GM23248 (cell line): ENCODE results near the gene FSTL4. TPM values are rescaled to one million over a fixed set of nuclear protein-coding genes. Genes with fewer than 3 reads are reported as not detected.

ENCODE experiments used
- DNase-seq: peaks from one replicate; pipeline ENCODE4 v3.0.0-alpha.2; 2015
- H2AFZ ChIP-seq: fragments of 200-600 bp; sonication (generic); 2 replicates; pipeline ENCODE4 v1.6.1; 2016; ENCODE audit warnings: antibody characterized with exemption
- H3F3A ChIP-seq: fragments of 200-600 bp; sonication (generic); 2 replicates; pipeline ENCODE4 v1.6.1; 2016; ENCODE audit warnings: mild to moderate bottlenecking, antibody characterized with exemption, mixed run types; ENCODE audit not compliant: insufficient read depth
- H3K27ac ChIP-seq: fragments of 200-600 bp; sonication (generic); 2 replicates; pipeline ENCODE4 v1.5.1; 2016; ENCODE audit warnings: mild to moderate bottlenecking
- H3K27me3 ChIP-seq: fragments of 200-600 bp; sonication (generic); replicated peaks from 2 replicates; pipeline ENCODE4 v1.6.1; 2016; ENCODE audit warnings: mild to moderate bottlenecking; ENCODE audit not compliant: insufficient read depth
- H3K36me3 ChIP-seq: fragments of 200-600 bp; sonication (generic); 2 replicates; pipeline ENCODE4 v1.6.1; 2016; ENCODE audit warnings: low read depth, mild to moderate bottlenecking
- H3K4me1 ChIP-seq: fragments of 200-600 bp; sonication (generic); 2 replicates; pipeline ENCODE4 v1.6.1; 2016; ENCODE audit warnings: mild to moderate bottlenecking; ENCODE audit not compliant: insufficient read depth
- H3K4me2 ChIP-seq: fragments of 200-600 bp; sonication (generic); one replicate; pipeline ENCODE4 v1.6.1; 2016; ENCODE audit warnings: mild to moderate bottlenecking; ENCODE audit not compliant: unreplicated experiment
- H3K4me3 ChIP-seq: fragments of 200-600 bp; sonication (generic); 2 replicates; pipeline ENCODE4 v1.5.1; 2016; ENCODE audit warnings: mild to moderate bottlenecking
- H3K79me2 ChIP-seq: fragments of 200-600 bp; sonication (generic); 2 replicates; pipeline ENCODE4 v1.6.1; 2016; ENCODE audit warnings: mild to moderate bottlenecking; ENCODE audit not compliant: insufficient read depth
- H3K9ac ChIP-seq: fragments of 200-600 bp; sonication (generic); 2 replicates; pipeline ENCODE4 v1.6.1; 2016; ENCODE audit warnings: mild to moderate bottlenecking
- H3K9me2 ChIP-seq: fragments of 200-600 bp; sonication (generic); 2 replicates; pipeline ENCODE4 v1.6.1; 2016; ENCODE audit warnings: mixed run types, mild to moderate bottlenecking, moderate library complexity; ENCODE audit not compliant: insufficient read depth
- H3K9me3 ChIP-seq: fragments of 200-600 bp; sonication (generic); one replicate; pipeline ENCODE4 v1.6.1; 2017; ENCODE audit warnings: low read depth
- H4K20me1 ChIP-seq: fragments of 200-600 bp; sonication (generic); 2 replicates; pipeline ENCODE4 v1.6.0; 2016; ENCODE audit not compliant: insufficient read depth
- EZH2 ChIP-seq: fragments of 200-600 bp; sonication (generic); IDR thresholded peaks from 2 replicates; pipeline ENCODE4 v1.6.1; 2018; ENCODE audit warnings: antibody characterized with exemption, mild to moderate bottlenecking; ENCODE audit not compliant: insufficient read depth, poor library complexity, severe bottlenecking
- EZH2phosphoT487 ChIP-seq: fragments of 200-600 bp; sonication (generic); IDR thresholded peaks from 2 replicates; pipeline ENCODE4 v1.6.1; 2018; ENCODE audit warnings: antibody characterized with exemption, moderate library complexity, mild to moderate bottlenecking, low read depth; ENCODE audit not compliant: insufficient read depth
- WGBS, 2 experiments: methylation state at CpG; one replicate each; pipeline ENCODE4 v1.1.6; 2015 to 2017; ENCODE audit warnings: low lambda C conversion rate in 2 of 2, low coverage in 1 of 2; ENCODE audit errors: missing lambda C conversion rate in 2 of 2; 5-methylcytosine and 5-hydroxymethylcytosine counted together
- in situ Hi-C: fragments of 300-500 bp; cut with MboI; formaldehyde crosslinking; loops from 2 replicates; pipeline ENCODE4 v1.15.0; 2020
- polyA plus RNA-seq: library from polyadenylated mRNA; unstranded; fragments of >200 nt; fragmentation: Nextera tagmentation; extraction: Ambion mirVana; gene quantifications from 2 replicates; pipeline ENCODE4 v1.2.1, GENCODE V29; 2016
- total RNA-seq: library from RNA; depleted of rRNA; stranded (reverse); fragments of >200 nt; shearing (Covaris generic); gene quantifications from 2 replicates; pipeline ENCODE4 v1.2.3, GENCODE V29; 2014

Gene FSTL4
- total and polyA plus RNA-seq, 2 experiments from 2014 or later: not detected

GRCh38 chr5:133642153-133642722, 29.9 kb upstream of the FSTL4 start:
- 38% methylated on average over 2 of the region's 2 CpGs for whole genome bisulfite sequencing, 2 experiments
- no peak overlapping the region for H3K4me2 ChIP-seq
- H3K27me3 ChIP-seq: peaks cover 3% of the 10 kb centered on the region; the same call in 1 of the 2 replicates
- TF ChIP-seq EZH2phosphoT487 (no peak), EZH2 (no peak)
- H3K4me1 ChIP-seq: no peaks in the 10 kb centered on the region
- no peak overlapping the region for H2AFZ ChIP-seq
- H3K9me2 ChIP-seq: no peaks in the 10 kb centered on the region
- no peaks in the 10 kb centered on the region for H3K79me2 ChIP-seq
- no peak overlapping the region for H3K4me3 ChIP-seq
- no peaks in the 10 kb centered on the region for H3K36me3 ChIP-seq
- DNase-seq: no peak
- H3K27ac ChIP-seq: no peak overlapping the region
- no peaks in the 10 kb centered on the region for H4K20me1 ChIP-seq
- no peaks in the 10 kb centered on the region for H3K9me3 ChIP-seq
- no peaks in the 10 kb centered on the region for H3F3A ChIP-seq
- in situ Hi-C loops: no loop called here
- no peak overlapping the region for H3K9ac ChIP-seq

GRCh38 chr5:133641683-133642082, 29.3 kb upstream of the FSTL4 start:
- TF ChIP-seq EZH2phosphoT487: no peak
- TF ChIP-seq EZH2: no peak
- H3K4me2 ChIP-seq: no peak overlapping the region
- H3K9me2 ChIP-seq: no peaks in the 10 kb centered on the region
- no peaks in the 10 kb centered on the region for H3K4me1 ChIP-seq
- no peak overlapping the region for H3K4me3 ChIP-seq
- no peak for DNase-seq
- H2AFZ ChIP-seq: no peak overlapping the region
- H3K27me3 ChIP-seq: peaks cover 3% of the 10 kb centered on the region; the same call in 1 of the 2 replicates
- in situ Hi-C loops: no loop called here
- no peaks in the 10 kb centered on the region for H3K79me2 ChIP-seq
- no peak overlapping the region for H3K27ac ChIP-seq
- no peak overlapping the region for H3K9ac ChIP-seq
- H3F3A ChIP-seq: no peaks in the 10 kb centered on the region
- no peaks in the 10 kb centered on the region for H4K20me1 ChIP-seq
- no peaks in the 10 kb centered on the region for H3K36me3 ChIP-seq
- H3K9me3 ChIP-seq: no peaks in the 10 kb centered on the region

- H3K9me3 ChIP-seq: no peaks in the 10 kb centered on the region
- H4K20me1 ChIP-seq: no peaks in the 10 kb centered on the region
- 0 out of 2 replicates have a peak, but pooled peaks cover 3% of the 10 kb centered on the region for H3K27me3 ChIP-seq
- H3K9me2 ChIP-seq: no peaks in the 10 kb centered on the region
- H2AFZ ChIP-seq: no peak overlapping the region
- no peaks in the 10 kb centered on the region for H3K36me3 ChIP-seq
- DNase-seq: no peak
- H3K4me3 ChIP-seq: no peak overlapping the region
- H3K27ac ChIP-seq: no peak overlapping the region
- no peak for TF ChIP-seq EZH2
- TF ChIP-seq EZH2phosphoT487: no peak
- no peak overlapping the region for H3K9ac ChIP-seq
- H3K4me1 ChIP-seq: no peaks in the 10 kb centered on the region
- 17% methylated on average over 4 of the region's 4 CpGs for WGBS, 2 experiments
- H3F3A ChIP-seq: no peaks in the 10 kb centered on the region
- H3K4me2 ChIP-seq: no peak overlapping the region
- in situ Hi-C loops: no loop called here
- H3K79me2 ChIP-seq: no peaks in the 10 kb centered on the region
Measured at GRCh38 chr5:133639850-133640528, 27.6 kb upstream of the FSTL4 start.

- Histone ChIP-seq H3F3A (no peaks in the 10 kb centered on the region), H4K20me1 (no peaks in the 10 kb centered on the region), H3K36me3 (no peaks in the 10 kb centered on the region), H3K27me3 (no peaks in the 10 kb centered on the region), H3K9ac (no peak overlapping the region), H3K27ac (no peak overlapping the region), H3K79me2 (no peaks in the 10 kb centered on the region), H3K9me2 (no peaks in the 10 kb centered on the region), H3K4me3 (no peak overlapping the region), H3K4me1 (no peaks in the 10 kb centered on the region), H3K9me3 (no peaks in the 10 kb centered on the region), H2AFZ (no peak overlapping the region), H3K4me2 (no peak overlapping the region)
- no peak for TF ChIP-seq EZH2
- TF ChIP-seq EZH2phosphoT487: no peak
- DNase-seq: no peak
- in situ Hi-C loops: no loop called here
- WGBS, 2 experiments: 10 to 20% methylated on average over 4 of the region's 4 CpGs
Measured at GRCh38 chr5:133638436-133638835, 26.1 kb upstream of the FSTL4 start.

GRCh38 chr5:133637206-133637605, 24.9 kb upstream of the FSTL4 start:
- TF ChIP-seq EZH2phosphoT487: no peak
- TF ChIP-seq EZH2: no peak
- in situ Hi-C loops: no loop called here
- DNase-seq: no peak
- Histone ChIP-seq H3K79me2 (no peaks in the 10 kb centered on the region), H3K4me2 (no peak overlapping the region), H3K9ac (no peak overlapping the region), H3K4me1 (no peaks in the 10 kb centered on the region), H3K4me3 (no peak overlapping the region), H3K9me3 (no peaks in the 10 kb centered on the region), H3K9me2 (no peaks in the 10 kb centered on the region), H3F3A (no peaks in the 10 kb centered on the region), H3K36me3 (no peaks in the 10 kb centered on the region), H4K20me1 (no peaks in the 10 kb centered on the region), H3K27me3 (no peaks in the 10 kb centered on the region), H3K27ac (no peak overlapping the region), H2AFZ (no peak overlapping the region)
- WGBS, 2 experiments: 3 to 5% methylated on average over 2 of the region's 2 CpGs
